Trophoblast cell (in vitro differentiated cells and primary cell): ENCODE measurements around the gene CCDC179.

ENCODE experiments used
- DNase-seq, 2 donors: peaks; one replicate each; pipeline ENCODE4 v3.0.0-alpha.2; 2016
- H2AFZ ChIP-seq: 2 replicates; pipeline ENCODE4 v1.6.1; 2013; ENCODE audit warnings: low read length, moderate library complexity, mild to moderate bottlenecking; ENCODE audit not compliant: insufficient read depth, poor library complexity
- H2AK5ac ChIP-seq: 2 replicates; pipeline ENCODE4 v1.6.1; 2013; ENCODE audit warnings: mild to moderate bottlenecking, low read length
- H2BK120ac ChIP-seq: 2 replicates; pipeline ENCODE4 v1.6.1; 2013; ENCODE audit warnings: low read length, mild to moderate bottlenecking, moderate library complexity; ENCODE audit not compliant: insufficient read depth, poor library complexity
- H2BK12ac ChIP-seq: 2 replicates; pipeline ENCODE4 v1.6.1; 2013; ENCODE audit warnings: mild to moderate bottlenecking, low read length, moderate library complexity
- H2BK5ac ChIP-seq: 2 replicates; pipeline ENCODE4 v1.6.1; 2013; ENCODE audit warnings: low read length, low read depth, moderate library complexity, mild to moderate bottlenecking; ENCODE audit not compliant: poor library complexity
- H3K14ac ChIP-seq: 2 replicates; pipeline ENCODE4 v1.6.1; 2013; ENCODE audit warnings: mild to moderate bottlenecking, low read length
- H3K18ac ChIP-seq: 2 replicates; pipeline ENCODE4 v1.6.1; 2013; ENCODE audit warnings: mild to moderate bottlenecking, low read length
- H3K23ac ChIP-seq: 2 replicates; pipeline ENCODE4 v1.6.1; 2013; ENCODE audit warnings: low read length
- H3K27ac ChIP-seq: 2 replicates; pipeline ENCODE4 v1.5.1; 2013; ENCODE audit warnings: low read depth, mild to moderate bottlenecking, inconsistent platforms, low read length, moderate library complexity
- H3K27me3 ChIP-seq: 2 replicates; pipeline ENCODE4 v1.6.1; 2013; ENCODE audit warnings: inconsistent platforms, mild to moderate bottlenecking, low read length, moderate library complexity; ENCODE audit not compliant: insufficient read depth
- H3K36me3 ChIP-seq, 2 experiments: 1 replicate in 1 of 2; 2 replicates in 1 of 2; pipeline ENCODE4 v1.6.1; 2013; ENCODE audit warnings: low read length in 2 of 2, mild to moderate bottlenecking in 2 of 2, moderate library complexity in 1 of 2; ENCODE audit not compliant: insufficient read depth in 2 of 2, control insufficient read depth in 1 of 2
- H3K4ac ChIP-seq: 2 replicates; pipeline ENCODE4 v1.6.1; 2013; ENCODE audit warnings: low read depth, mild to moderate bottlenecking, low read length, moderate library complexity
- H3K4me1 ChIP-seq, 2 experiments: 1 replicate in 1 of 2; 2 replicates in 1 of 2; pipeline ENCODE4 v1.6.1; 2013; ENCODE audit warnings: low read length in 2 of 2, mild to moderate bottlenecking in 2 of 2, moderate library complexity in 1 of 2; ENCODE audit not compliant: insufficient read depth in 2 of 2, control insufficient read depth in 1 of 2
- H3K4me2 ChIP-seq: 2 replicates; pipeline ENCODE4 v1.6.1; 2013; ENCODE audit warnings: inconsistent platforms, mild to moderate bottlenecking, low read length, moderate library complexity
- H3K4me3 ChIP-seq: 2 replicates; pipeline ENCODE4 v1.5.1; 2013; ENCODE audit warnings: mild to moderate bottlenecking, low read depth, low read length, inconsistent platforms
- H3K79me1 ChIP-seq: one replicate; pipeline ENCODE4 v1.6.1; 2013; ENCODE audit warnings: low read length
- H3K79me2 ChIP-seq: 2 replicates; pipeline ENCODE4 v1.6.1; 2013; ENCODE audit warnings: low read length, mild to moderate bottlenecking; ENCODE audit not compliant: control insufficient read depth, insufficient read depth, poor library complexity
- H3K9ac ChIP-seq: 2 replicates; pipeline ENCODE4 v1.6.1; 2013; ENCODE audit warnings: mild to moderate bottlenecking, low read length
- H3K9me3 ChIP-seq: 2 replicates; pipeline ENCODE4 v1.6.1; 2013; ENCODE audit warnings: low read depth, mild to moderate bottlenecking, control low read depth, inconsistent platforms, low read length; ENCODE audit not compliant: insufficient read depth
- H4K12ac ChIP-seq: 2 replicates; pipeline ENCODE4 v1.6.1; 2013; ENCODE audit warnings: low read depth, mild to moderate bottlenecking, low read length, moderate library complexity
- H4K8ac ChIP-seq: 2 replicates; pipeline ENCODE4 v1.6.1; 2013; ENCODE audit warnings: low read depth, mild to moderate bottlenecking, low read length, moderate library complexity
- H4K91ac ChIP-seq: one replicate; pipeline ENCODE4 v1.6.1; 2013; ENCODE audit warnings: low read depth, mild to moderate bottlenecking, low read length, moderate library complexity
- WGBS: extraction: QIAGEN DNeasy Blood & Tissue Kit; methylation state at CpG from one replicate; pipeline ENCODE4 v1.1.7; 2013; ENCODE audit warnings: missing lambda C conversion rate; ENCODE audit not compliant: insufficient read length, insufficient coverage; ENCODE audit errors: extremely low coverage; 5-methylcytosine and 5-hydroxymethylcytosine counted together

Gene CCDC179

DNA sequence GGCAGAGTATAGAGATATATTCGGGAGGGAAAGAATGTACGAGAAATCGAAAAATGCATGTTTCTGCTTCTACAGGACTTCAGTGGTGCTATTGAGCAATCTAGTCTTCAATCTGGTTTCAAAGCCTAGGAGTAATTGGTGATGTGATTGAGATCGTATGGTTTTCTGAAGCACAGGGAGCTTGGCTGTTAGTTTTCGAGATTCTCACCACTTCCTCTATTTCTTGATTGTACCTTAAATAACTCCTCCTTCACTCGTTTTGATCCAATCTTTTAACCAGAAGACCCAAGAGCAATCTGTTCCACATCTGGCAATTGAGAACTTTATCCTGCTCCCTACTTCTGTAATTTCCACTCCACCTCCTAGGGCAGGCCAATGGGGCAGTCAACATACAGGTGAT lies 518 bp downstream of the CCDC179 start:
- Histone ChIP-seq H3K23ac (no peak overlapping the region), H3K36me3 (no peaks in the 10 kb centered on the region), H3K27ac (no peak overlapping the region), H3K27me3 (no peaks in the 10 kb centered on the region), H3K4me1 (no peaks in the 10 kb centered on the region), H2AK5ac (no peak overlapping the region), H2AFZ (no peak overlapping the region), H3K18ac (no peak overlapping the region), H3K4me3 (no peak overlapping the region), H2BK12ac (no peak overlapping the region), H3K14ac (no peak overlapping the region), H4K8ac (no peak overlapping the region), H2BK120ac (no peak overlapping the region), H3K79me2 (no peaks in the 10 kb centered on the region), H3K9me3 (no peaks in the 10 kb centered on the region), H3K4me2 (no peak overlapping the region), H3K9ac (no peak overlapping the region), H3K4ac (no peak overlapping the region), H4K91ac (no peak overlapping the region), H4K12ac (no peak overlapping the region), H2BK5ac (no peak overlapping the region), H3K79me1 (no peaks in the 10 kb centered on the region)
- no CpG with 5 or more reads among the region's 6 CpGs for WGBS
- DNase-seq: no peak

DNA sequence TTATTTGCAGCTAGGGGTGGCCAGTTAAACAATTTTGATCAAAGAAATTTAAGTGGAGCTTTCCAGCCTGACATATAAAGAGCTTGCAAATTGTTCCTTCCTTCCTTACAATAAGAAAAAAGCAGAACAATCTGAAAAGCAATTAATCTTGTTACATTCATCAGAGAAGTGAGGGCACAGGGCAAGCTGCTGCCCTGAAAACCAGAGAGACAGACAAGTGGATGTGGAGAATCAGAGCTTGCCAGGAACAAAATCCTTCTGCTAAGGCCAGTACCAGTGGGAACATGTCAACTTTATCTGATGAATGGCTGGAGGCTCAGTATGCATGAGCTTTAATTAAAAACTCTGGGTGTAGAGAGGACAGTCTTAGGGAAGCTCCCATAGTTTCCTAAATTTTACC lies 8.8 kb downstream of the CCDC179 start:
- H3K79me2 ChIP-seq: no peaks in the 10 kb centered on the region
- H2BK12ac ChIP-seq: no peak overlapping the region
- no peak overlapping the region for H2BK120ac ChIP-seq
- H3K4me3 ChIP-seq: no peak overlapping the region
- no peak overlapping the region for H3K18ac ChIP-seq
- H2AFZ ChIP-seq: no peak overlapping the region
- H3K27ac ChIP-seq: no peak overlapping the region
- no peaks in the 10 kb centered on the region for H3K79me1 ChIP-seq
- H3K27me3 ChIP-seq: no peaks in the 10 kb centered on the region
- H3K4me1 ChIP-seq: no peaks in the 10 kb centered on the region
- DNase-seq: no peak
- H2BK5ac ChIP-seq: no peak overlapping the region
- no peak overlapping the region for H4K12ac ChIP-seq
- H2AK5ac ChIP-seq: no peak overlapping the region
- H3K9ac ChIP-seq: no peak overlapping the region
- no peak overlapping the region for H4K8ac ChIP-seq
- H3K4ac ChIP-seq: no peak overlapping the region
- no peaks in the 10 kb centered on the region for H3K36me3 ChIP-seq
- H3K14ac ChIP-seq: no peak overlapping the region
- H3K4me2 ChIP-seq: no peak overlapping the region
- no peak overlapping the region for H3K23ac ChIP-seq
- H3K9me3 ChIP-seq: no peaks in the 10 kb centered on the region
- H4K91ac ChIP-seq: no peak overlapping the region

DNA sequence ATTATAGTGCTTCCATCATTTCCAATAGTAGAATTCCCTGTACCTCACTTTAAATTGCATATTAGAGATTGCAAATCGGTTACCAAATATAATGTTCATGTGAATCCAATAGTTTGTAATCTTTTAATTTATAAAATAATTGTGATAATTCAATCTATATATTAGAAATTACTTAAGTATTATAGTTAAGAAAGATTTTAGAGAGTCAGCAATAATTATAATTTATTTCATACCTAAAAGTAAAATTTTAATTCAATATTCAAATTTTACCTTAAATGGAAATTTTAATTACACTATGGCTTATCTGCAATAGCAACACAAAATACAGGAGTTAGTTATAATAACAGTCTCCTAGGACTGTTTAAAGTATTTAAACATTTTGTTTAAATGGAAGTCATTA lies 13.5 kb downstream of the CCDC179 start:
- no peak overlapping the region for H2AFZ ChIP-seq
- H3K9me3 ChIP-seq: peaks cover 2% of the 10 kb centered on the region
- H3K27ac ChIP-seq: no peak overlapping the region
- H3K9ac ChIP-seq: no peak overlapping the region
- no CpG with 5 or more reads among the region's 1 CpG for WGBS
- no peak overlapping the region for H3K4ac ChIP-seq
- no peaks in the 10 kb centered on the region for H3K4me1 ChIP-seq
- H2BK5ac ChIP-seq: no peak overlapping the region
- no peak overlapping the region for H2AK5ac ChIP-seq
- no peak overlapping the region for H3K4me2 ChIP-seq
- H3K27me3 ChIP-seq: no peaks in the 10 kb centered on the region
- no peak overlapping the region for H2BK12ac ChIP-seq
- H3K14ac ChIP-seq: no peak overlapping the region
- no peak overlapping the region for H2BK120ac ChIP-seq
- H4K8ac ChIP-seq: no peak overlapping the region
- no peaks in the 10 kb centered on the region for H3K36me3 ChIP-seq
- H3K18ac ChIP-seq: no peak overlapping the region
- no peaks in the 10 kb centered on the region for H3K79me2 ChIP-seq
- no peak overlapping the region for H4K91ac ChIP-seq
- no peak for DNase-seq
- no peak overlapping the region for H3K23ac ChIP-seq
- H3K79me1 ChIP-seq: no peaks in the 10 kb centered on the region
- H3K4me3 ChIP-seq: no peak overlapping the region
- H4K12ac ChIP-seq: no peak overlapping the region

DNA sequence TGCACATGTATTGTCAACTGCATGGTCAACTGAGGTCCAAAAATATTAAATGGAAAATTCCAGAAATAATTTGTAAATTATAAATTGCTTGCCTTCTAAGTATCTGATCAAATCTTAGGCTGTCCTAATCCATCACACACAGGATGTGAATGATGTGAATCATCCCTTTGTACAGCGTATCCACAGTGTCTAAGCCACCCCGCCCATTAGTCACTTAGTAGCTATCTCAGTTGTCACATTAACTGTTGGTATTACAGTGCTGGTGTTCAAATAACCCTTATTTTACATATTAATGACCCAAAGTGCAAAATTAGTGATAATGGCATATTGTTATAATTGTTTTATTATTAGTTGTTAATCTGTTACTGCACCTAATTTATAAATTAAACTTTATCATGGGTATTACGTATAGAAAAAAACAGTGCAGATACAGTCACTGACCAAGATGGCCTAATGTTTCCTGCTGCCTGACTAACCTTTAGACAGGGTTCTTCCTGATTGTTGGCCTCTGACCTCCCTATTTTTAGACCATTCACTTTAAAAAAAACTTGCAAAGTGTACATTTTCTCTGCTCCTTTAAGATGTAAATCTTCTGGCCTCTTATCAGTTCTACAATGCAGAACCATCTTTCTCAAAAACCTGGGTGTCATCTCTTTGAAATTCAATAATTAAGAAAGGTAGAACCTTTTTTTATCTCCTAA lies 27.8 kb downstream of the CCDC179 start:
- H3K14ac ChIP-seq: no peak overlapping the region
- H3K4me1 ChIP-seq: no peaks in the 10 kb centered on the region
- H3K23ac ChIP-seq: no peak overlapping the region
- H2AK5ac ChIP-seq: no peak overlapping the region
- H3K18ac ChIP-seq: no peak overlapping the region
- H3K79me2 ChIP-seq: peaks cover 2% of the 10 kb centered on the region
- no CpG with 5 or more reads among the region's 3 CpGs for WGBS
- H2BK12ac ChIP-seq: no peak overlapping the region
- H4K8ac ChIP-seq: no peak overlapping the region
- H2AFZ ChIP-seq: no peak overlapping the region
- H3K4me2 ChIP-seq: no peak overlapping the region
- peaks cover 3% of the 10 kb centered on the region for H3K79me1 ChIP-seq
- H2BK5ac ChIP-seq: no peak overlapping the region
- H3K27me3 ChIP-seq: no peaks in the 10 kb centered on the region
- H3K36me3 ChIP-seq: no peaks in the 10 kb centered on the region
- H4K91ac ChIP-seq: no peak overlapping the region
- DNase-seq: no peak
- no peaks in the 10 kb centered on the region for H3K9me3 ChIP-seq
- no peak overlapping the region for H3K4ac ChIP-seq
- no peak overlapping the region for H3K9ac ChIP-seq
- no peak overlapping the region for H2BK120ac ChIP-seq
- no peak overlapping the region for H3K27ac ChIP-seq
- no peak overlapping the region for H3K4me3 ChIP-seq
- H4K12ac ChIP-seq: no peak overlapping the region
